Upper lobe of left lung (tissue), 6 donors: Measurements from ENCODE around the gene CSTPP1. TPM values are rescaled to one million over a fixed set of nuclear protein-coding genes. Genes with fewer than 3 reads are reported as not detected.

Experiments used
- ATAC-seq, 2 donors: fragments of 200-7000 bp; cut with Tn5 transposase; one replicate each; pipeline ENCODE4 v1.9.1; 2022; ENCODE audit warnings: mild to moderate bottlenecking in 2 of 2, moderate library complexity in 2 of 2; ENCODE audit not compliant: low FRiP score in 2 of 2
- DNase-seq, 2 donors: peaks; one replicate each; pipeline ENCODE4 v3.0.0-alpha.2; 2019 to 2020
- H3K27ac ChIP-seq, 4 donors: fragments of 200-600 bp; sonication (generic); one replicate each; pipeline ENCODE4 v1.5.1; 2016 to 2019
- H3K27me3 ChIP-seq, 4 donors: fragments of 200-600 bp; sonication (generic); one replicate each; pipeline ENCODE4 v1.5.1; 2017 to 2019
- H3K36me3 ChIP-seq, 4 donors: fragments of 200-600 bp; sonication (generic); one replicate each; pipeline ENCODE4 v1.5.1; 2016 to 2019
- H3K4me1 ChIP-seq, 4 donors: fragments of 200-600 bp; sonication (generic); one replicate each; pipeline ENCODE4 v1.5.1; 2018 to 2019
- H3K4me3 ChIP-seq, 4 donors: fragments of 200-600 bp; sonication (generic); one replicate each; pipeline ENCODE4 v1.5.1; 2017 to 2019; ENCODE audit warnings: mild to moderate bottlenecking in 2 of 4, moderate library complexity in 1 of 4
- H3K9me3 ChIP-seq, 4 donors: fragments of 200-600 bp; sonication (generic); one replicate each; pipeline ENCODE4 v1.5.1; 2018 to 2019
- EP300 ChIP-seq, 4 donors: sonication (generic); formaldehyde crosslinking; IDR thresholded peaks; one replicate each; pipeline ENCODE4 v1.5.1; 2017; ENCODE audit warnings: antibody characterized with exemption in 4 of 4, control low read depth in 2 of 4
- POLR2A ChIP-seq, 4 donors: fragments of 450-650 bp; IDR thresholded peaks; one replicate each; pipeline ENCODE4 v1.5.1; 2016 to 2017; ENCODE audit warnings: antibody characterized with exemption in 4 of 4, mild to moderate bottlenecking in 2 of 4
- POLR2AphosphoS5 ChIP-seq, 2 donors: sonication (generic); formaldehyde crosslinking; IDR thresholded peaks; one replicate each; pipeline ENCODE4 v1.5.1; 2017; ENCODE audit warnings: antibody characterized with exemption in 2 of 2
- WGBS, 2 donors: methylation state at CpG; one replicate each; pipeline ENCODE4 v1.1.5; 2017 to 2018; 5-methylcytosine and 5-hydroxymethylcytosine counted together
- total RNA-seq, 6 donors: library from RNA; depleted of rRNA in 4 of 6; stranded (reverse); fragments of >200 nt in 4 of 6; gene quantifications; one replicate each; pipeline versions ENCODE4 v1.1.0 to v1.2.1, GENCODE V29; 2016 to 2021
- TF ChIP-seq, protein P1 (sequence below), 6 experiments: fragments of 450-650 bp in 4 of 6; fragments of 200-600 bp in 2 of 6; sonication (generic) in 2 of 6; IDR thresholded peaks; one replicate each; pipeline ENCODE4 v1.5.1; 2016 to 2019; ENCODE audit warnings: antibody characterized with exemption in 6 of 6
- donor health status: DM: no; HTN: no; CAD: no; lungs with moderate emphysema.
- donor health status: DM: no; HTN: yes; CAD: no; lungs with severe emphysema.

Gene CSTPP1
- total RNA-seq, 6 donors from 2014 or later: 23.9 to 71.2 (median 47.2) TPM

DNA sequence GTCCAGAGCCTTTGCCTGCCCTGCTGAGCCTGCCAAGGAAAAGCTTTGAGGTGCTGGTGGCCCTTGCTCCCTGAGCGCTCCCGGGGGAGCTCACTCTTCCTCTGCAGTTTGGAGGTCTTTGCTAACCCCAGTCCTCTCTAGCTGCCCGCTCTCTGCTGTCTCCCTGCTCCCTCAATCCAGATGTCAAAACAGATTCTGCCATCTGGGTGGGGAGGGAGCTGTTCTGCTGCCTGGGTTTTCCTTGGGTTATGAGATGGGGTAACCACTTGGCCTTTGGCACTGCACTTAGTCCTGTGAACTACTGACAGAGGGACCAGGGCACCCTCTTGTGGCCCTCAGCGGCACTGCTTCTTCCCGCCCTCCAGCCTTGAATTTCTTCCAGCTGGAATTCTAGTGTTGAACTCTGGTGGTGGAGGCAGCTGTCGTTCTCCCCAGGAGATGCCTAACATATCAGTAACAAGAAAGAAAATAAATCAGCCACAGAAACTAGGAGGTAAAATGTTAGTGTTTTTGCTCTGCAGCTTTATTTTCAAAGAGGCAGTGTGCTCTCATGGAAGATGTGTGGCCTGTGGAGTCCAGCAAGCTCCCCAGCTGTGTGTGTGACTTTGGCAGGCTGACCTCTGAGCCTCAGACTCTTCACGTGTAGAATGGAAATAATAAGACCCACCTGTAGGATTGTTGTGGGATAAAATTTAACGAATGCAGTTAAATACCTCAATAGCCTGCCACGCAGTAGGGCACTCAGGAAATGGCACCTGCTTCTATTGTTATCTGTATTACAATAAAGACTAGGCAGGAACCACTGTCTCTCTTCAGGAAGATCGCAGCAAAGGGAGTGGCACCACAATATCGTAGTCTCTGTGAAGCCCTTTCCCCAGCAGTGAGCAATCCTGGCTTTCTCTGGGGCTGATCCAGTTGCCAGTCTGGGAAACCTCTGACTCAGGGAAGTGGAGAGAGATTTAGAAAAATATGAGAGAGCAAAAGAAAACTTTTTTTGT, 216.7 kb downstream of the CSTPP1 start:
- peak; percentile 71 to 72 for DNase-seq
- ATAC-seq: peak; percentile 83 to 92

DNA sequence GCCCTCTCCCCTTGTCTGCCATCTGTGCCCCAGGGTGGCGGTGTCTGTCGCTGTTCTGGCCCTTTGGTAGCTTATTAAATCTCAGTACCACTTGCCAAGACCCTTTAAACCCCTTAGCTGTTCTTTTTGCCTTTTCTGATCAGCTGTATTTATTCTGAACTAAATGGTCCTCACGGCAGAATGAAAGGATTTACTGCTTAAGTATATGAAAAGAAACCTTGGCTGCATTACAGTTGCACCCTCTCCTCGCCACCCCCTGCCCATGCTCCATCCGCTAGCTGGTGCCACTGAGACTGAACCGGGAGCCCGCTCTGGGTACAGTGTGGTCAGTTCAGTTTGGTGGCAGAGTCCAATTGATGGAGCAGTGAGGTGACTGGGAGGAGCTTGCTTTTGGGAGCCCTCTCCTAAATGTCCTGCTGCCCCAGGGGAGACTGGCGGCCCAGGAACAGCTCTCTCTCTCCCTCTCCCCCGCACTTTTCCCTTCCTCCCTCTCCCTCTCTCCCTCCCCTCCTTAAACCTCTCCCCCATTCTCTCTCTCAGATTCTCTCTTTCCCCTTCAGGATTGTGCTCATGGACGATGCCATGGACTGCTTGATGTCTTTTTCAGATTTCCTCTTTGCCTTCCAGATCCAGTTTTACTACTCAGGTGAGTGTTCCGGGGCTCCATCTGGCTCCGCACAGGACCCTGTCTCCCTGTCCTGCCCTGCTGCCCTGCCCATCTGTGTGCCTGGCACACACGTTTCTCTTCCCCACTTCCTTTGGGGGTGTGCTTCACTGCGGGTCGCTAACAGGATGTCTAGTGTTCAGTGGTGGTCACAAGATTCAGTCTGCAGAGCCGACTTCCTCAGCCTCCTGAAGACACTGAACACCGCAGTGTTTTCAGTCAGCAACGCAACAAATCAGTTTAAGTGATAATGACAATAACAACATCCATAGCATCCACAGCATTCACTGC, 218.3 kb downstream of the CSTPP1 start:
- TF ChIP-seq, protein P1, sequence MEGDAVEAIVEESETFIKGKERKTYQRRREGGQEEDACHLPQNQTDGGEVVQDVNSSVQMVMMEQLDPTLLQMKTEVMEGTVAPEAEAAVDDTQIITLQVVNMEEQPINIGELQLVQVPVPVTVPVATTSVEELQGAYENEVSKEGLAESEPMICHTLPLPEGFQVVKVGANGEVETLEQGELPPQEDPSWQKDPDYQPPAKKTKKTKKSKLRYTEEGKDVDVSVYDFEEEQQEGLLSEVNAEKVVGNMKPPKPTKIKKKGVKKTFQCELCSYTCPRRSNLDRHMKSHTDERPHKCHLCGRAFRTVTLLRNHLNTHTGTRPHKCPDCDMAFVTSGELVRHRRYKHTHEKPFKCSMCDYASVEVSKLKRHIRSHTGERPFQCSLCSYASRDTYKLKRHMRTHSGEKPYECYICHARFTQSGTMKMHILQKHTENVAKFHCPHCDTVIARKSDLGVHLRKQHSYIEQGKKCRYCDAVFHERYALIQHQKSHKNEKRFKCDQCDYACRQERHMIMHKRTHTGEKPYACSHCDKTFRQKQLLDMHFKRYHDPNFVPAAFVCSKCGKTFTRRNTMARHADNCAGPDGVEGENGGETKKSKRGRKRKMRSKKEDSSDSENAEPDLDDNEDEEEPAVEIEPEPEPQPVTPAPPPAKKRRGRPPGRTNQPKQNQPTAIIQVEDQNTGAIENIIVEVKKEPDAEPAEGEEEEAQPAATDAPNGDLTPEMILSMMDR (IDR thresholded peaks at IDR 0.05): no peak
- TF ChIP-seq EP300 (IDR thresholded peaks at IDR 0.05) (no peak), POLR2A (IDR thresholded peaks at IDR 0.05) (no peak), POLR2AphosphoS5 (IDR thresholded peaks at IDR 0.05) (no peak)
- Histone ChIP-seq H3K36me3 (peaks cover 0 to 10% (median 5%) of the 10 kb centered on the region in 4 donors), H3K27ac (no peak overlapping the region), H3K9me3 (no peaks in the 10 kb centered on the region), H3K27me3 (no peaks in the 10 kb centered on the region), H3K4me1 (peaks cover 5 to 16% (median 13%) of the 10 kb centered on the region in 4 donors), H3K4me3 (no peak overlapping the region)
- 71 to 73% methylated on average over 17 to 18 of the region's 18 CpGs for WGBS, 2 donors
- ATAC-seq (no peak), DNase-seq (no peak)

More for the DNA sequence above, 216.7 kb downstream of the CSTPP1 start:
- Histone ChIP-seq H3K9me3 (no peaks in the 10 kb centered on the region), H3K27me3 (no peaks in the 10 kb centered on the region), H3K4me1 (peaks cover 5 to 19% (median 13%) of the 10 kb centered on the region in 4 donors), H3K36me3 (peaks cover 0 to 10% (median 5%) of the 10 kb centered on the region in 4 donors), H3K4me3 (no peak overlapping the region), H3K27ac (peak overlapping the region in 3 of 4 donors; percentile 4 to 18 (median 7))
- TF ChIP-seq, protein P1 (IDR thresholded peaks at IDR 0.05): peak; percentile 82 to 94 (median 90)
- TF ChIP-seq POLR2AphosphoS5 (IDR thresholded peaks at IDR 0.05) (peak in 1 of 2 donors; percentile 9), POLR2A (IDR thresholded peaks at IDR 0.05) (no peak), EP300 (IDR thresholded peaks at IDR 0.05) (no peak)
- WGBS, 2 donors: 43 to 52% methylated on average over 8 to 11 of the region's 11 CpGs

DNA sequence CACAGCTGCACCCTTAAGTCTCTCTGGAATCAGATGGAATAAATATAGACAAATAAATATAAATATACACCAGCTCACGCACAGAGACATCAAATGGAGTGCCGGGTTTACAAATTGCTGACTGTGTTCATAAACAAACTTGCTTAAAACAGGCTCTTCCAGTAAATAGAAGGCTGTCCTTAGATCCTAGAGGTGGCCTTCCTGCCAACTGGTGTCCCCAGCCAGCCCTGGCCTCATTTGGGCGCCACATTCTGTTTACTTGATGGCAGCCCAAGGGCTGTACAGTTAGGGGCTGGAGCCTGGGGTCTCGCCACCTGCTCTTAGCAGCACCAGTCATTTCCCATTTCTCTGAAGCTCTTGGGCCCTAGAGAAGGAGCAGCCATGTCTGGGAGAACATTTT, 219.3 kb downstream of the CSTPP1 start:
- Histone ChIP-seq H3K36me3 (peaks cover 0 to 10% (median 5%) of the 10 kb centered on the region in 4 donors), H3K27me3 (no peaks in the 10 kb centered on the region), H3K4me1 (peaks cover 5 to 16% (median 13%) of the 10 kb centered on the region in 4 donors), H3K4me3 (no peak overlapping the region), H3K9me3 (no peaks in the 10 kb centered on the region), H3K27ac (peak overlapping the region in 1 of 4 donors; percentile 14)
- 88 to 89% methylated on average over 4 of the region's 4 CpGs for WGBS, 2 donors
- ATAC-seq: no peak
- no peak for DNase-seq
- TF ChIP-seq, protein P1 (IDR thresholded peaks at IDR 0.05): no peak
- TF ChIP-seq POLR2A (IDR thresholded peaks at IDR 0.05): no peak
- no peak for TF ChIP-seq EP300 (IDR thresholded peaks at IDR 0.05)
- TF ChIP-seq POLR2AphosphoS5 (IDR thresholded peaks at IDR 0.05): no peak

DNA sequence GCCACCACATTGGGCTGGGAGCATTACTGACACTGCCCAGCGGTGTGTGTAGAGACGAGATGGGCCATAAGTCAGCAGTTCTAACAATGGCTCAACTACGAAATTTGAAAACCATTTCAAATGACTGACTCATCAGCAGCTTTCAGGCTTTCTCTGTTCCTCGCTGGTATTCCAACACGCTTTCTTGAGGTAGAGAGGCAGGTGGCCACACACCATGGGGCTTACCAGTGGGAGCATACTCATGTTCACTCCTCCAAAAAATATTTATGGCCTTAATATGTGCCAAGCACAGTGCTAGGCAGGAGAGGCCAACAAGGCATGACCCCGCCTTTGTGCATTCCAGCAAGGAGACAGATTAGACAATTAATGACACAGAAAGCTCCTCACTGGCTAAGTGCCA, 219.8 kb downstream of the CSTPP1 start:
- H3K4me3 ChIP-seq: no peak overlapping the region
- peaks cover 5 to 19% (median 15%) of the 10 kb centered on the region in 4 donors for H3K4me1 ChIP-seq
- WGBS, 2 donors: 91% methylated on average over 6 of the region's 6 CpGs
- no peak for DNase-seq
- no peak for ATAC-seq
- no peaks in the 10 kb centered on the region for H3K9me3 ChIP-seq
- H3K27me3 ChIP-seq: no peaks in the 10 kb centered on the region
- H3K36me3 ChIP-seq: peaks cover 0 to 10% (median 5%) of the 10 kb centered on the region in 4 donors
- TF ChIP-seq, protein P1 (IDR thresholded peaks at IDR 0.05): no peak
- TF ChIP-seq POLR2AphosphoS5 (IDR thresholded peaks at IDR 0.05): no peak
- no peak for TF ChIP-seq EP300 (IDR thresholded peaks at IDR 0.05)
- no peak for TF ChIP-seq POLR2A (IDR thresholded peaks at IDR 0.05)
- H3K27ac ChIP-seq: no peak overlapping the region
